Epithelial cell of proximal tubule (primary cell): ENCODE data around the gene RAB2B. TPM values are rescaled to one million over a fixed set of nuclear protein-coding genes. Genes with fewer than 3 reads are reported as not detected.

Experiments used
- DNase-seq: peaks from one replicate; pipeline ENCODE4 v3.0.0-alpha.2; 2011; ENCODE audit warnings: low read depth
- H3K4me3 ChIP-seq: 2 replicates; pipeline ENCODE4 v1.5.1; 2011; ENCODE audit warnings: low read depth, mild to moderate bottlenecking, low read length
- CTCF ChIP-seq: conservative IDR thresholded peaks from 2 replicates; pipeline ENCODE4 v1.5.1; 2012; ENCODE audit warnings: low read depth, mild to moderate bottlenecking, low read length
- total RNA-seq: library from RNA; depleted of rRNA; stranded (reverse); fragments of >200 nt; gene quantifications from 2 replicates; pipeline ENCODE4 v1.2.3, GENCODE V29; 2015

RAB2B gene
- total RNA-seq, 1 donor from 2014 or later: 11.7 TPM

GRCh38 chr14:21486640-21487087 lies 9.9 kb upstream of the RAB2B start:
- DNase-seq: no peak
- TF ChIP-seq CTCF: no peak
- no peak overlapping the region for H3K4me3 ChIP-seq

- no peak for DNase-seq
- H3K4me3 ChIP-seq: peak overlapping the region; percentile 96
- no peak for TF ChIP-seq CTCF
These were observed 235 bp downstream of the RAB2B start for GRCh38 chr14:21476523-21476924.

DNA sequence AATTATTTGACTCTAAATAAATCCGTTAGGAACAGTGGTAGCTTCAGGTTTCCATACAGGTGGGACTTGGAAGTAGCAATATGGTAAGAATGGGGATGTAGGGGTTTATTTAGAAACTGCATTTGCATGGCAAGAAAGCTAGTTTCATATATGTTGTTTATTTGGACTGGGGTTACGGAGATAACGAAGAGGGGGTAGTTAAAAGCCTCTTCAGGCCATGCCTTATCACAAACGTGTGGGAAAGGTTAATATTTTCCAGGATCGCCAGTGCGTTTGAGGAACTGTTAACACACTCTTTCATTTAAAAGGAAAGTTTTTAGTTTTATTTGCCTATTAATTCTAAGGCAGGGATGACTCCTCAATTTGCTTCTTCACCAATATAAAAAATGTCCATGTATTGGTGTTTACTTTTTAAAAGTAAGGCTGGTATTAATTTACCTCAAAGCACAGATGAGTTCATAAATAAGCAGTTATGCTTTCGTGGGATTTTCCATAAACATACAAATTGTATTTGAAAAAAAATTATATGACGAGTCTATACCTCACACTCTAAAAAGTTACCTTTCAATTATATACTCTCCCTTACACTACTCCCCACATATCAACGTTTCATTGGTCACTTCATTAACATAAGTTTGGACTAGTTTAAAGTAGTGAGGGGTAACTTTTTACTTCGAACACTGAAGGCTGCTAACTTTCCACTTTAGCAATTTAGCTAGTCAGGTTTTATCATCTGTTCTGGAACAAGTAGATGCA lies 814 bp downstream of the RAB2B start:
- no peak for DNase-seq
- TF ChIP-seq CTCF: no peak

GRCh38 chr14:21467616-21468015 lies 9.1 kb downstream of the RAB2B start:
- no peak for DNase-seq
- TF ChIP-seq CTCF: no peak
- H3K4me3 ChIP-seq: no peak overlapping the region

More for the DNA sequence above, 814 bp downstream of the RAB2B start:
- H3K4me3 ChIP-seq: peak overlapping the region; percentile 96

- DNase-seq: peak; percentile 98
- TF ChIP-seq CTCF: peak; percentile 67
- peak within 1 kb of the TSS; percentile 98 for H3K4me3 ChIP-seq
These were observed 20.7 kb downstream of the RAB2B start, which contains the start of gene CHD8 for GRCh38 chr14:21455912-21456667. Gene CHD8 (minus strand): TSS chr14:21456123. CDS start chr14:21431643, 24,480 bp downstream.

DNA sequence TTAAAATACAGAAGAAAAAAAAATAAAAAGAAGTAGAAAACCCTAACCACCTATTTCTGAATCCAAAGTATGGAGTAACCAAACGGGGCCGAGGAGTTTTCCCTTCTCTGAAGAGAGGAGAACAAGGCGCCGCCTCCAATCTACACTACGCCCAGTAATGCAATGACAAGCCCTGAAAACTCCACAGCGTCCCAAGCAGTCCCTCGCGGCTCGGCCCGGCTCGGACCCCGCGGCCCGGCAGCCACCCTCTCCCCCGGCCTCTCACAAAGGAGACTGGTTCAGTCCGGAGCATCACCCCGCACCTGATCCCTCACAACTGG lies 21.2 kb downstream of the RAB2B start:
- H3K4me3 ChIP-seq: peak overlapping the region; percentile 98
- no peak for DNase-seq
- no peak for TF ChIP-seq CTCF
